HK-2 (cell line): ENCODE data around the gene EME2.
"Not testable (repeated sequence)": the region's sequence is repeated elsewhere in the genome, so short reads cannot be mapped to it uniquely, and the experiment has no call there.

ENCODE experiments used
- DNase-seq: peaks from one replicate; pipeline ENCODE4 v3.0.0-alpha.2; 2018; ENCODE audit not compliant: unreplicated experiment

Gene EME2

GRCh38 chr16:1772362-1772907 lies at the start of gene EME2:
Gene EME2 (plus strand): TSS chr16:1772810. CDS start chr16:1773228, 418 bp downstream.
- DNase-seq, result peak; percentile 36

GRCh38 chr16:1723450-1724147 lies 49.0 kb upstream of the EME2 start:
- DNase-seq, result peak; percentile 30

- DNase-seq, result no peak
Measured at GRCh38 chr16:1724491-1724890, 48.1 kb upstream of the EME2 start.

GRCh38 chr16:1726661-1727502 lies 45.7 kb upstream of the EME2 start:
- DNase-seq, result no peak

GRCh38 chr16:1727651-1728624 lies 44.7 kb upstream of the EME2 start:
- DNase-seq, result no peak

GRCh38 chr16:1729026-1729425 lies 43.6 kb upstream of the EME2 start:
- no peak for DNase-seq

GRCh38 chr16:1729445-1729844 lies 43.2 kb upstream of the EME2 start:
- no peak for DNase-seq

GRCh38 chr16:1731073-1731472 lies 41.5 kb upstream of the EME2 start:
- DNase-seq, result no peak

GRCh38 chr16:1731603-1732002 lies 41.0 kb upstream of the EME2 start:
- no peak for DNase-seq

GRCh38 chr16:1732071-1732470 lies 40.5 kb upstream of the EME2 start:
- no peak for DNase-seq

- DNase-seq, result not testable (repeated sequence)
Measured at GRCh38 chr16:1732551-1732987, 40.0 kb upstream of the EME2 start.

GRCh38 chr16:1734123-1734522 lies 38.5 kb upstream of the EME2 start:
- DNase-seq, result no peak

- DNase-seq, result no peak
Measured at GRCh38 chr16:1734816-1735215, 37.8 kb upstream of the EME2 start.

GRCh38 chr16:1740234-1740633 lies 32.4 kb upstream of the EME2 start:
- DNase-seq, result no peak

- DNase-seq, result no peak
Measured at GRCh38 chr16:1740781-1741490, 31.7 kb upstream of the EME2 start.

- DNase-seq, result no peak
Measured at GRCh38 chr16:1741553-1742165, 31.0 kb upstream of the EME2 start.

GRCh38 chr16:1743376-1744337 lies 29.0 kb upstream of the EME2 start:
- DNase-seq, result no peak

- no peak for DNase-seq
Measured at GRCh38 chr16:1744338-1744840, 28.2 kb upstream of the EME2 start.
